Testis (tissue), 2 donors: Measurements from ENCODE around the gene MACROD2.

ENCODE experiments used
- POLR2A ChIP-seq: fragments of 450-650 bp; IDR thresholded peaks from one replicate; pipeline ENCODE4 v1.6.1; 2017; ENCODE audit warnings: antibody characterized with exemption, mild to moderate bottlenecking, moderate library complexity
- TF ChIP-seq, protein P1 (sequence below), 3 experiments: fragments of 450-650 bp in 2 of 3; fragments of 200-600 bp in 1 of 3; sonication (generic) in 1 of 3; IDR thresholded peaks; one replicate each; pipeline ENCODE4 v1.5.1; 2016 to 2019; ENCODE audit warnings: antibody characterized with exemption in 3 of 3, mild to moderate bottlenecking in 2 of 3, moderate library complexity in 1 of 3

DNA sequence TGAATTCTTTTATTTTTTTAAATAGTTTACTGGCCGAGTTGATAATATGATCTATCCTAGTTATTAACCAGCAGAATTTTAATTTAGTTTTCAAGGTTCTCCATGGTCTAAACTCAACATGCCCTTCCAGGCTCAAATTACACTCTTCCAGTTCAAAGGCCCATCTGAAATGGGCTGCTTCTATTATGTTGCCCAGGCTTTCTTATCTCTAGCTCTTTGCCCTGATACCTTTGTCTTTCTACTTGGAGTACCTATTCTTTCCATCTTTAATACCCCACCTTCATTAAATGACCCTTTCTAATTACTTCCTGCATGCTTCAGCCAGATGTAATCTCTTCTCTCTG is 883.3 kb downstream of the MACROD2 start:
- TF ChIP-seq, protein P1, sequence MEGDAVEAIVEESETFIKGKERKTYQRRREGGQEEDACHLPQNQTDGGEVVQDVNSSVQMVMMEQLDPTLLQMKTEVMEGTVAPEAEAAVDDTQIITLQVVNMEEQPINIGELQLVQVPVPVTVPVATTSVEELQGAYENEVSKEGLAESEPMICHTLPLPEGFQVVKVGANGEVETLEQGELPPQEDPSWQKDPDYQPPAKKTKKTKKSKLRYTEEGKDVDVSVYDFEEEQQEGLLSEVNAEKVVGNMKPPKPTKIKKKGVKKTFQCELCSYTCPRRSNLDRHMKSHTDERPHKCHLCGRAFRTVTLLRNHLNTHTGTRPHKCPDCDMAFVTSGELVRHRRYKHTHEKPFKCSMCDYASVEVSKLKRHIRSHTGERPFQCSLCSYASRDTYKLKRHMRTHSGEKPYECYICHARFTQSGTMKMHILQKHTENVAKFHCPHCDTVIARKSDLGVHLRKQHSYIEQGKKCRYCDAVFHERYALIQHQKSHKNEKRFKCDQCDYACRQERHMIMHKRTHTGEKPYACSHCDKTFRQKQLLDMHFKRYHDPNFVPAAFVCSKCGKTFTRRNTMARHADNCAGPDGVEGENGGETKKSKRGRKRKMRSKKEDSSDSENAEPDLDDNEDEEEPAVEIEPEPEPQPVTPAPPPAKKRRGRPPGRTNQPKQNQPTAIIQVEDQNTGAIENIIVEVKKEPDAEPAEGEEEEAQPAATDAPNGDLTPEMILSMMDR (IDR thresholded peaks at IDR 0.05), result no peak
- TF ChIP-seq POLR2A, result no peak
